Subcutaneous abdominal adipose tissue (tissue), 5 donors: ENCODE data around the gene STARD3NL.
A peak's percentile ranks its signal among the peaks of the same experiment; 100 is the strongest.
"Not testable (repeated sequence)": the region's sequence is repeated elsewhere in the genome, so short reads cannot be mapped to it uniquely, and the experiment has no call there.

Experiments
- H3K27ac ChIP-seq: one replicate; pipeline ENCODE4 v1.7.0; 2013; ENCODE audit warnings: low read depth, mild to moderate bottlenecking, inconsistent platforms, low read length, moderate library complexity
- H3K27me3 ChIP-seq, 5 donors: one replicate each; pipeline ENCODE4 v1.7.0; 2013; ENCODE audit warnings: low read length in 5 of 5, inconsistent platforms in 1 of 5; ENCODE audit not compliant: control insufficient read depth in 5 of 5, insufficient read depth in 4 of 5
- H3K36me3 ChIP-seq, 5 donors: one replicate each; pipeline ENCODE4 v1.7.0; 2013; ENCODE audit warnings: low read length in 5 of 5; ENCODE audit not compliant: control insufficient read depth in 5 of 5, insufficient read depth in 5 of 5
- H3K4me1 ChIP-seq, 5 donors: one replicate each; pipeline ENCODE4 v1.7.0; 2013; ENCODE audit warnings: low read length in 5 of 5, mild to moderate bottlenecking in 3 of 5, moderate library complexity in 1 of 5; ENCODE audit not compliant: control insufficient read depth in 5 of 5, insufficient read depth in 5 of 5
- H3K4me3 ChIP-seq, 5 donors: one replicate each; pipeline ENCODE4 v1.7.0; 2013; ENCODE audit warnings: low read length in 5 of 5, low read depth in 1 of 5
- H3K9ac ChIP-seq, 5 donors: one replicate each; pipeline ENCODE4 v1.7.0; 2013; ENCODE audit warnings: low read length in 5 of 5, mild to moderate bottlenecking in 4 of 5, moderate library complexity in 3 of 5
- H3K9me3 ChIP-seq, 5 donors: one replicate each; pipeline ENCODE4 v1.7.0; 2013; ENCODE audit warnings: low read length in 5 of 5; ENCODE audit not compliant: control insufficient read depth in 5 of 5
- donor health status: healthy.
- donor health status: healthy.
- donor health status: healthy.
- donor health status: healthy.
- donor health status: healthy.

The STARD3NL gene

GRCh38 chr7:38234759-38235158, 56.7 kb downstream of the STARD3NL start:
- H3K4me3 ChIP-seq, H3K4me1 ChIP-seq, H3K27me3 ChIP-seq, H3K9ac ChIP-seq, H3K27ac ChIP-seq, H3K9me3 ChIP-seq: not testable (repeated sequence)
- peaks cover 2 to 17% (median 12%) of the 10 kb centered on the region in 5 donors for H3K36me3 ChIP-seq

DNA sequence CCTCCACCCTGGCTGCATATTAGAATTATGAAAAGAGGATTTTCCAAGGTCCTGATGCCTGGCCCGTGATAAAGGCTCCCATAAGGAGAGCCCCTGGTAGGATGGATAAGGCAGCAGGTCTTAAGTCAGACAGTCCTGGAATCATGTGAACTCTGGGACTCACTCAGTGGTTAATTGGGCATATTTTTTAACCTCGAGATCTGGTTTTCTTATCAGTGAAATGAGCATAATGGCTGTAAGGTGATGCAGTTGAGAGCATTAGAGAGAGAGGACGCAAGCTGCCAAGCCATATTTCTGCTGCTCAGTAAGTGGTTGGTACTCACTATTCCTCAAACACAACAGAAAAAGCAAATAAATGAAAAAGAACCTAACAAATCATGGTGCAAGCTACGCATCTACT, 57.6 kb downstream of the STARD3NL start:
- no peak overlapping the region for H3K9ac ChIP-seq
- H3K27ac ChIP-seq: no peak overlapping the region
- peaks cover 0 to 7% (median 0%) of the 10 kb centered on the region in 5 donors for H3K4me1 ChIP-seq
- H3K36me3 ChIP-seq: peaks cover 0 to 9% (median 5%) of the 10 kb centered on the region in 5 donors
- H3K4me3 ChIP-seq: no peak overlapping the region
- H3K9me3 ChIP-seq: no peaks in the 10 kb centered on the region
- H3K27me3 ChIP-seq: no peaks in the 10 kb centered on the region

DNA sequence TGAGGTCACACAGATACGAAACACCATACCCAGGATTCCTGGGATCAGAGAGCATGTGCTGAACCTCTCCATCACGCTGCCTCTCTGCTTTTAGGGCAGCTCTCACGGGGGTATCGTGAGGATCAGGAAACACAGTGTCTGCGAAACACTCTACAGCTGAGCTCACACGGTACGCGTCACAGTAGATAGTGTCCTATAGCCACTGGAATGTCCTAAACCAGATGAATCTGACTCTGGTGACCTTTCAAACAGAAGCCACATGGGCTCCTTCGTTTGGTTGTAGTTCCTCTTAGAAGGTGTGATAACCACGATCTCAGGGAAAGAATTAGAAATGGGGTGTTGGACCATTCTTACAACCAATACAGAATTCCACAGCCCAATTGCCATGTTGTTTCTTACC, 61.1 kb downstream of the STARD3NL start:
- H3K36me3 ChIP-seq, H3K4me3 ChIP-seq, H3K9ac ChIP-seq, H3K27me3 ChIP-seq, H3K4me1 ChIP-seq, H3K27ac ChIP-seq, H3K9me3 ChIP-seq: not testable (repeated sequence)

DNA sequence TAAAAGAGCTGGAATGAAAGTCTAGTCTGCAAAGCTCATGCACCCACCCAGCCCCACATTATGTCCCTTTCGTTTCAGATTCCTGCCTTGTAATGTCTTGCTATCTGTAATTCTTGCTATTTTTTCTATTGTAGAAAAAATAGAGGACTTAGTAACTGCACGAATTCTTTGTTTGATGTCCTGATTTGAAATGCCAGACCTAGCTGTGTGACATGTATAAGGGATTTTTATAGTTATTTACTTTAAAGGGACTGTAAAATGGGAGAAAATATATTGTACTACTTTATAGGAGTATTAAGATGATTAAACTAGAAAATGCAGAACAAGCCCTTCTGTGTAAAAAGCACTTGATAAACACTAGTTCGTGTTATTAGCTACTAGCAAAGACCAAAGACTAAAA, 63.0 kb downstream of the STARD3NL start:
- Histone ChIP-seq H3K27ac (no peak overlapping the region), H3K36me3 (no peaks in the 10 kb centered on the region), H3K27me3 (no peaks in the 10 kb centered on the region), H3K9ac (no peak overlapping the region), H3K4me3 (no peak overlapping the region), H3K4me1 (peaks cover 0 to 7% (median 0%) of the 10 kb centered on the region in 5 donors), H3K9me3 (no peaks in the 10 kb centered on the region)

DNA sequence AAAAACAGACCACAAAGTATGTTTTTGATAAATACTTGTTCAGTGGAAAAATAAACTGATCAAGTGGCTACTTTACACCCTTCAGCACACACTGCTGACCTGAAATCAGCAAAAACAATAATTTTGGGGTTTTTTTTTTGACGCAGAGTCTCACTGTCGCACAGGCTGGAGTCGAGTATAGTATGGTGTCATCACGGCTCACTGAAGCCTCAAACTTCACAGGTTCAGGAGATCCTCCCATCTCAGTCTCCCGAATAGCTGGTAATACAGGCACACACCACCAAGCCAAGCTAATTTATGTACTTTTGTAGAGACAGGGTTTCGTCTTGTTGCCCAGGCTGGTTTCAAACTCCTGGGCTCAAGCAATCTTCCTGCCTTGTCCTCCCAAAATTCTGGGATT, 64.8 kb downstream of the STARD3NL start:
- no peak overlapping the region for H3K27ac ChIP-seq
- H3K27me3 ChIP-seq: no peaks in the 10 kb centered on the region
- no peak overlapping the region for H3K9ac ChIP-seq
- no peaks in the 10 kb centered on the region for H3K9me3 ChIP-seq
- peaks cover 0 to 3% (median 0%) of the 10 kb centered on the region in 5 donors for H3K4me1 ChIP-seq
- no peak overlapping the region for H3K4me3 ChIP-seq
- no peaks in the 10 kb centered on the region for H3K36me3 ChIP-seq

GRCh38 chr7:38243345-38243744, 65.3 kb downstream of the STARD3NL start:
- not testable (repeated sequence) for H3K36me3 ChIP-seq, H3K27ac ChIP-seq, H3K9ac ChIP-seq, H3K4me1 ChIP-seq, H3K9me3 ChIP-seq, H3K4me3 ChIP-seq, H3K27me3 ChIP-seq

DNA sequence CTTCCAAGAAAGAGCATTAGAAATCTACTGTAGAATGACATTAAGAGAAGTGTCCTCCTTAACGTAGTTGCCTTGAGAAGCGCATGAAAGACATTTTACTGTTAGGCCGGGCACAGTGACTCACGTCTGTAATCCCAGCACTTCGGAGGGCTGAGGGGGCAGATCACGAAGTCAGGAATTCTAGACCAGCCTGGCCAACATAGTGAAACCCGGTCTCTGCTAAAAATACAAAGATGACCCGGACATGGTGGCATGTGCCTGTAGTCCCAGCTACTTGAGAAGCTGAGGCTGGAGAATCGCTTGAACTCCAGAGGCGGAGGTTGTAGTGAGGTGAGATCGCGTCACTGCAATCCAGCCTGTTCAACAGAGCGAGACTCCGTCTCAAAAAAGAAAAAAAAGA, 66.5 kb downstream of the STARD3NL start:
- H3K27me3 ChIP-seq: no peaks in the 10 kb centered on the region
- no peak overlapping the region for H3K9ac ChIP-seq
- H3K4me3 ChIP-seq: no peak overlapping the region
- no peaks in the 10 kb centered on the region for H3K36me3 ChIP-seq
- H3K4me1 ChIP-seq: peaks cover 0 to 3% (median 0%) of the 10 kb centered on the region in 5 donors
- no peak overlapping the region for H3K27ac ChIP-seq
- no peaks in the 10 kb centered on the region for H3K9me3 ChIP-seq

DNA sequence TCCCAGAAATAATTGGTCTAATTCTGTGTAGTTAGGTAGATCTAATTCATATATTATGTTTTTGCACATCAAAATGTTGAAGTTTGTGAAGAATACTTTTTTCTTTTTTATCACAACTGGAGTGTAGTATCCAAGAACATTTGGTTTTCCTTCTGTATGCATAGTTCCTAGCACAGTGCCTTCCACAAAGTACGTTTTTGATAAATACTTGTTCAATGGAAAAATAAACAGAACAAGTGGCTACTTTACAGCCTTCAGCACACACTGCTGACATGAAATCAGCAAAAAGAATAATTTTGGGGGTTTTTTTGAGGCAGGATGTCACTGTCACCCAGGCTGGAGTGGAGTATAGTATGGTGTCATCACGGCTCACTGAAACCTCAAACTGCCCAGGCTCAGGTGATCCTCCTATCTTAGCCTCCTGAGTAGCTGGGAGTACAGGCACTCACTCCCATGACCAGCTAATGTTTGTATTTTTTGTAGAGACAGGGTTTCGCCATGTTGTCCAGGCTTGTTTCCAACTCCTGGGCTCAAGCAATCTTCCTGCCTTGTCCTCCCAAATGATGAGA, 67.4 kb downstream of the STARD3NL start:
- no peak overlapping the region for H3K27ac ChIP-seq

GRCh38 chr7:38248069-38248567, 70.1 kb downstream of the STARD3NL start:
- H3K9me3 ChIP-seq: no peaks in the 10 kb centered on the region
- H3K36me3 ChIP-seq: no peaks in the 10 kb centered on the region
- H3K4me3 ChIP-seq: no peak overlapping the region
- peaks cover 0 to 3% (median 0%) of the 10 kb centered on the region in 5 donors for H3K4me1 ChIP-seq
- no peaks in the 10 kb centered on the region for H3K27me3 ChIP-seq
- no peak overlapping the region for H3K27ac ChIP-seq
- no peak overlapping the region for H3K9ac ChIP-seq

More for the DNA sequence above, 67.4 kb downstream of the STARD3NL start:
- H3K36me3 ChIP-seq: no peaks in the 10 kb centered on the region
- H3K27me3 ChIP-seq: no peaks in the 10 kb centered on the region
- no peak overlapping the region for H3K4me3 ChIP-seq
- no peak overlapping the region for H3K9ac ChIP-seq
- H3K4me1 ChIP-seq: peaks cover 0 to 3% (median 0%) of the 10 kb centered on the region in 5 donors
- H3K9me3 ChIP-seq: no peaks in the 10 kb centered on the region

- not testable (repeated sequence) for H3K27me3 ChIP-seq, H3K4me3 ChIP-seq, H3K9ac ChIP-seq, H3K27ac ChIP-seq, H3K36me3 ChIP-seq, H3K4me1 ChIP-seq, H3K9me3 ChIP-seq
These were observed 71.8 kb downstream of the STARD3NL start for GRCh38 chr7:38249849-38250248.

GRCh38 chr7:38257350-38257677, 79.3 kb downstream of the STARD3NL start:
- Histone ChIP-seq H3K27me3 (no peaks in the 10 kb centered on the region), H3K9ac (no peak overlapping the region), H3K9me3 (no peaks in the 10 kb centered on the region), H3K27ac (no peak overlapping the region), H3K36me3 (no peaks in the 10 kb centered on the region), H3K4me1 (peaks cover 0 to 8% (median 3%) of the 10 kb centered on the region in 5 donors), H3K4me3 (peak overlapping the region in 1 of 5 donors; percentile 40)
